ENCODE data around the gene GALNT18.

- TF ChIP-seq CTCF (optimal IDR thresholded peaks at IDR 0.05 in 1 of 3, IDR thresholded peaks at IDR 0.05 in 1 of 3, conservative IDR thresholded peaks at IDR 0.05 in 1 of 3; ENCODE audit: extremely low read depth in 1 of 3, insufficient read depth in 2 of 3, low read length in 3 of 3) (no peak), EZH2 (IDR thresholded peaks at IDR 0.05; ENCODE audit: low read length) (no peak)
Observed at GRCh38 chr11:11481371-11481770, 140.4 kb downstream of the GALNT18 start.

All from keratinocyte (primary cell).